Measurements from ENCODE around the gene MALAT1.
A peak's percentile ranks its signal among the peaks of the same experiment; 100 is the strongest.

MALAT1 gene

DNA sequence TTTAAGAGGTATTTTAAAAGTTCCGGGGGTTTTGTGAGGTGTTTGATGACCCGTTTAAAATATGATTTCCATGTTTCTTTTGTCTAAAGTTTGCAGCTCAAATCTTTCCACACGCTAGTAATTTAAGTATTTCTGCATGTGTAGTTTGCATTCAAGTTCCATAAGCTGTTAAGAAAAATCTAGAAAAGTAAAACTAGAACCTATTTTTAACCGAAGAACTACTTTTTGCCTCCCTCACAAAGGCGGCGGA lies 193 bp upstream of the MALAT1 start:
- no peaks in the 10 kb centered on the region for H3K9me3 ChIP-seq (replicated peaks; ENCODE audit: insufficient read depth, low read length)
- peak overlapping the region; percentile 100 for H3K9ac ChIP-seq (ENCODE audit: low read length)
- no peaks in the 10 kb centered on the region for H3K9me2 ChIP-seq (replicated peaks; ENCODE audit: insufficient read depth, low read length)
- TF ChIP-seq, protein P1, sequence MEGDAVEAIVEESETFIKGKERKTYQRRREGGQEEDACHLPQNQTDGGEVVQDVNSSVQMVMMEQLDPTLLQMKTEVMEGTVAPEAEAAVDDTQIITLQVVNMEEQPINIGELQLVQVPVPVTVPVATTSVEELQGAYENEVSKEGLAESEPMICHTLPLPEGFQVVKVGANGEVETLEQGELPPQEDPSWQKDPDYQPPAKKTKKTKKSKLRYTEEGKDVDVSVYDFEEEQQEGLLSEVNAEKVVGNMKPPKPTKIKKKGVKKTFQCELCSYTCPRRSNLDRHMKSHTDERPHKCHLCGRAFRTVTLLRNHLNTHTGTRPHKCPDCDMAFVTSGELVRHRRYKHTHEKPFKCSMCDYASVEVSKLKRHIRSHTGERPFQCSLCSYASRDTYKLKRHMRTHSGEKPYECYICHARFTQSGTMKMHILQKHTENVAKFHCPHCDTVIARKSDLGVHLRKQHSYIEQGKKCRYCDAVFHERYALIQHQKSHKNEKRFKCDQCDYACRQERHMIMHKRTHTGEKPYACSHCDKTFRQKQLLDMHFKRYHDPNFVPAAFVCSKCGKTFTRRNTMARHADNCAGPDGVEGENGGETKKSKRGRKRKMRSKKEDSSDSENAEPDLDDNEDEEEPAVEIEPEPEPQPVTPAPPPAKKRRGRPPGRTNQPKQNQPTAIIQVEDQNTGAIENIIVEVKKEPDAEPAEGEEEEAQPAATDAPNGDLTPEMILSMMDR (IDR thresholded peaks at IDR 0.05; ENCODE audit: low read length), result no peak
- TF ChIP-seq EZH2 (optimal IDR thresholded peaks at IDR 0.05; ENCODE audit: low read depth, low read length) (no peak), EZH2phosphoT487 (IDR thresholded peaks at IDR 0.05; ENCODE audit: low read length) (no peak)
- peak overlapping the region; percentile 94 for H3K27ac ChIP-seq (ENCODE audit: low read length)
- no peaks in the 10 kb centered on the region for H3K27me3 ChIP-seq (replicated peaks; ENCODE audit: insufficient read depth, low read length)
- H3K4me2 ChIP-seq (ENCODE audit: low read depth, low read length), result peak overlapping the region; percentile 83
- H4K20me1 ChIP-seq (ENCODE audit: insufficient read depth, low read length), result peaks cover 45% of the 10 kb centered on the region
- peaks cover 73% of the 10 kb centered on the region for H3K79me2 ChIP-seq (ENCODE audit: low read length)
- H2AFZ ChIP-seq (ENCODE audit: low read length), result no peak overlapping the region
- H3K36me3 ChIP-seq (replicated peaks; ENCODE audit: insufficient read depth, low read length), result peaks cover 29% of the 10 kb centered on the region
- peaks cover 22% of the 10 kb centered on the region for H3K4me1 ChIP-seq (ENCODE audit: low read length)
- peaks cover 78% of the 10 kb centered on the region for H3F3A ChIP-seq (ENCODE audit: insufficient read depth, low read length)
- no peak for DNase-seq
- peak overlapping the region; percentile 86 for H3K4me3 ChIP-seq (ENCODE audit: low read length)

DNA sequence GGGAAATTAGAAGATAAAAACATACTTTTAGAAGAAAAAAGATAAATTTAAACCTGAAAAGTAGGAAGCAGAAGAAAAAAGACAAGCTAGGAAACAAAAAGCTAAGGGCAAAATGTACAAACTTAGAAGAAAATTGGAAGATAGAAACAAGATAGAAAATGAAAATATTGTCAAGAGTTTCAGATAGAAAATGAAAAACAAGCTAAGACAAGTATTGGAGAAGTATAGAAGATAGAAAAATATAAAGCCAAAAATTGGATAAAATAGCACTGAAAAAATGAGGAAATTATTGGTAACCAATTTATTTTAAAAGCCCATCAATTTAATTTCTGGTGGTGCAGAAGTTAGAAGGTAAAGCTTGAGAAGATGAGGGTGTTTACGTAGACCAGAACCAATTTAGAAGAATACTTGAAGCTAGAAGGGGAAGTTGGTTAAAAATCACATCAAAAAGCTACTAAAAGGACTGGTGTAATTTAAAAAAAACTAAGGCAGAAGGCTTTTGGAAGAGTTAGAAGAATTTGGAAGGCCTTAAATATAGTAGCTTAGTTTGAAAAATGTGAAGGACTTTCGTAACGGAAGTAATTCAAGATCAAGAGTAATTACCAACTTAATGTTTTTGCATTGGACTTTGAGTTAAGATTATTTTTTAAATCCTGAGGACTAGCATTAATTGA lies 1.0 kb downstream of the MALAT1 start:
- Histone ChIP-seq H3K27ac (ENCODE audit: low read length) (peak overlapping the region; percentile 94), H3K79me2 (ENCODE audit: low read length) (peaks cover 85% of the 10 kb centered on the region), H3F3A (ENCODE audit: insufficient read depth, low read length) (peaks cover 85% of the 10 kb centered on the region), H2AFZ (ENCODE audit: low read length) (no peak overlapping the region), H3K27me3 (replicated peaks; ENCODE audit: insufficient read depth, low read length) (no peaks in the 10 kb centered on the region), H3K4me1 (ENCODE audit: low read length) (peaks cover 23% of the 10 kb centered on the region), H3K9me2 (replicated peaks; ENCODE audit: insufficient read depth, low read length) (no peaks in the 10 kb centered on the region), H3K36me3 (replicated peaks; ENCODE audit: insufficient read depth, low read length) (peaks cover 40% of the 10 kb centered on the region), H4K20me1 (ENCODE audit: insufficient read depth, low read length) (peaks cover 57% of the 10 kb centered on the region), H3K9me3 (replicated peaks; ENCODE audit: insufficient read depth, low read length) (no peaks in the 10 kb centered on the region), H3K4me3 (ENCODE audit: low read length) (peak overlapping the region; percentile 86), H3K9ac (ENCODE audit: low read length) (peak overlapping the region; percentile 100), H3K4me2 (ENCODE audit: low read depth, low read length) (peak overlapping the region; percentile 67)
- TF ChIP-seq, protein P1 (IDR thresholded peaks at IDR 0.05; ENCODE audit: low read length), result no peak
- no peak for TF ChIP-seq EZH2phosphoT487 (IDR thresholded peaks at IDR 0.05; ENCODE audit: low read length)
- TF ChIP-seq EZH2 (optimal IDR thresholded peaks at IDR 0.05; ENCODE audit: low read depth, low read length), result no peak
- DNase-seq, result peak; percentile 27

- Histone ChIP-seq H3K4me3 (ENCODE audit: low read length) (peak overlapping the region; percentile 86), H3K4me1 (ENCODE audit: low read length) (peaks cover 31% of the 10 kb centered on the region), H4K20me1 (ENCODE audit: insufficient read depth, low read length) (peaks cover 64% of the 10 kb centered on the region), H3K27me3 (replicated peaks; ENCODE audit: insufficient read depth, low read length) (no peaks in the 10 kb centered on the region), H3K4me2 (ENCODE audit: low read depth, low read length) (peak overlapping the region; percentile 67), H3F3A (ENCODE audit: insufficient read depth, low read length) (peaks cover 93% of the 10 kb centered on the region), H3K27ac (ENCODE audit: low read length) (peak overlapping the region; percentile 94), H3K9me3 (replicated peaks; ENCODE audit: insufficient read depth, low read length) (no peaks in the 10 kb centered on the region), H3K79me2 (ENCODE audit: low read length) (peaks cover 92% of the 10 kb centered on the region), H2AFZ (ENCODE audit: low read length) (no peak overlapping the region), H3K36me3 (replicated peaks; ENCODE audit: insufficient read depth, low read length) (peaks cover 44% of the 10 kb centered on the region), H3K9ac (ENCODE audit: low read length) (peak overlapping the region; percentile 100), H3K9me2 (replicated peaks; ENCODE audit: insufficient read depth, low read length) (no peaks in the 10 kb centered on the region)
- no peak for TF ChIP-seq EZH2 (optimal IDR thresholded peaks at IDR 0.05; ENCODE audit: low read depth, low read length)
- no peak for TF ChIP-seq EZH2phosphoT487 (IDR thresholded peaks at IDR 0.05; ENCODE audit: low read length)
- TF ChIP-seq, protein P1 (IDR thresholded peaks at IDR 0.05; ENCODE audit: low read length), result no peak
- DNase-seq, result peak; percentile 59
These were observed 1.7 kb downstream of the MALAT1 start for GRCh38 chr11:65500387-65501185.

All from MM.1S (cell line).